KMS-11 (cell line): ENCODE data around the gene ABITRAM.
"Not testable (repeated sequence)": the region's sequence is repeated elsewhere in the genome, so short reads cannot be mapped to it uniquely, and the experiment has no call there.

Experiments used
- H2AFZ ChIP-seq: fragments of 200-600 bp; sonication (generic); 2 replicates; pipeline ENCODE4 v1.6.1; 2016; ENCODE audit warnings: antibody characterized with exemption, mixed run types, low read depth
- H3K27ac ChIP-seq: fragments of 200-600 bp; sonication (generic); 2 replicates; pipeline ENCODE4 v1.6.1; 2016; ENCODE audit warnings: mild to moderate bottlenecking, mixed run types
- H3K27me3 ChIP-seq: fragments of 200-600 bp; sonication (generic); 2 replicates; pipeline ENCODE4 v1.6.1; 2017; ENCODE audit warnings: mild to moderate bottlenecking, low read depth, mixed run types, moderate library complexity; ENCODE audit not compliant: insufficient read depth
- H3K36me3 ChIP-seq: fragments of 200-600 bp; sonication (generic); 2 replicates; pipeline ENCODE4 v1.6.1; 2017; ENCODE audit warnings: mild to moderate bottlenecking, mixed run types; ENCODE audit not compliant: insufficient read depth
- H3K4me1 ChIP-seq: fragments of 200-600 bp; sonication (generic); 2 replicates; pipeline ENCODE4 v1.6.1; 2016; ENCODE audit warnings: mild to moderate bottlenecking, low read depth, mixed run types; ENCODE audit not compliant: poor library complexity, severe bottlenecking
- H3K4me2 ChIP-seq: fragments of 200-600 bp; sonication (generic); 2 replicates; pipeline ENCODE4 v1.7.0; 2016; ENCODE audit warnings: mild to moderate bottlenecking, mixed run types
- H3K4me3 ChIP-seq: fragments of 200-600 bp; sonication (generic); IDR thresholded peaks from 2 replicates; pipeline ENCODE4 v1.6.1; 2017; ENCODE audit warnings: low read depth, low read length, mixed read lengths; ENCODE audit not compliant: insufficient read depth
- H3K79me2 ChIP-seq: fragments of 200-600 bp; sonication (generic); 2 replicates; pipeline ENCODE4 v1.6.1; 2016; ENCODE audit warnings: low read depth, mixed run types; ENCODE audit not compliant: insufficient read depth
- H3K9ac ChIP-seq: fragments of 200-600 bp; sonication (generic); 2 replicates; pipeline ENCODE4 v1.6.1; 2016; ENCODE audit warnings: mild to moderate bottlenecking, mixed run types
- H4K20me1 ChIP-seq: fragments of 200-600 bp; sonication (generic); 2 replicates; pipeline ENCODE4 v1.6.1; 2016; ENCODE audit warnings: mild to moderate bottlenecking, mixed run types; ENCODE audit not compliant: insufficient read depth
- TF ChIP-seq, protein P1 (sequence below): fragments of 200-600 bp; sonication (generic); conservative IDR thresholded peaks from 2 replicates; pipeline ENCODE4 v1.6.1; 2017; ENCODE audit warnings: low read depth, mild to moderate bottlenecking, antibody characterized with exemption, low read length, moderate library complexity, mixed read lengths

Gene ABITRAM

DNA sequence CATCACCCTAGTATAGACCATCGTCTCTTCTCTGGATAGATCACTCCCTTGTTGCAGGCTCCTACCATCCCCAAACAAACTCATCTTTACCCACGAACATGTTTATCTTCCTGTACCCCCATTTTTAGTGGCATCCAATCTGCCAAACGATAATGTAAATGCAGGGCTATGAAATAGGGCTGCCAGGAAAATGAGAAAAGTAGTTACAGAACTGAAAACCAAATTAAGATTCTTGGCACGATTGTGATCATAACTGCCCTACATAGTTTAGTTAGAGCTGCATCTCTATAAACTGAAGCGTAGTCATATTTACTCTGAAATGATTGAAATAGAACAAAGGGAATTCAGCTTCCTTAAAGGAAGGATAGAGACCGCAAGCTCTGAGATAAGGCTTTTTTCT, 26.1 kb downstream of the ABITRAM start:
- H2AFZ ChIP-seq = no peak overlapping the region
- no peak overlapping the region for H3K4me2 ChIP-seq
- H3K4me1 ChIP-seq = no peaks in the 10 kb centered on the region
- no peaks in the 10 kb centered on the region for H3K79me2 ChIP-seq
- TF ChIP-seq, protein P1, sequence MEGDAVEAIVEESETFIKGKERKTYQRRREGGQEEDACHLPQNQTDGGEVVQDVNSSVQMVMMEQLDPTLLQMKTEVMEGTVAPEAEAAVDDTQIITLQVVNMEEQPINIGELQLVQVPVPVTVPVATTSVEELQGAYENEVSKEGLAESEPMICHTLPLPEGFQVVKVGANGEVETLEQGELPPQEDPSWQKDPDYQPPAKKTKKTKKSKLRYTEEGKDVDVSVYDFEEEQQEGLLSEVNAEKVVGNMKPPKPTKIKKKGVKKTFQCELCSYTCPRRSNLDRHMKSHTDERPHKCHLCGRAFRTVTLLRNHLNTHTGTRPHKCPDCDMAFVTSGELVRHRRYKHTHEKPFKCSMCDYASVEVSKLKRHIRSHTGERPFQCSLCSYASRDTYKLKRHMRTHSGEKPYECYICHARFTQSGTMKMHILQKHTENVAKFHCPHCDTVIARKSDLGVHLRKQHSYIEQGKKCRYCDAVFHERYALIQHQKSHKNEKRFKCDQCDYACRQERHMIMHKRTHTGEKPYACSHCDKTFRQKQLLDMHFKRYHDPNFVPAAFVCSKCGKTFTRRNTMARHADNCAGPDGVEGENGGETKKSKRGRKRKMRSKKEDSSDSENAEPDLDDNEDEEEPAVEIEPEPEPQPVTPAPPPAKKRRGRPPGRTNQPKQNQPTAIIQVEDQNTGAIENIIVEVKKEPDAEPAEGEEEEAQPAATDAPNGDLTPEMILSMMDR = no peak
- H3K27me3 ChIP-seq = no peaks in the 10 kb centered on the region
- no peak overlapping the region for H3K9ac ChIP-seq
- no peak overlapping the region for H3K27ac ChIP-seq
- no peak overlapping the region for H3K4me3 ChIP-seq
- H4K20me1 ChIP-seq = no peaks in the 10 kb centered on the region
- no peaks in the 10 kb centered on the region; the same call in 1 of the 2 replicates for H3K36me3 ChIP-seq

GRCh38 chr9:108961151-108961550, 27.0 kb downstream of the ABITRAM start:
- H4K20me1 ChIP-seq = no peaks in the 10 kb centered on the region
- no peaks in the 10 kb centered on the region for H3K79me2 ChIP-seq
- H3K27me3 ChIP-seq = no peaks in the 10 kb centered on the region
- no peak overlapping the region for H2AFZ ChIP-seq
- no peaks in the 10 kb centered on the region for H3K4me1 ChIP-seq
- H3K4me3 ChIP-seq = no peak overlapping the region
- H3K4me2 ChIP-seq = no peak overlapping the region
- H3K36me3 ChIP-seq = no peaks in the 10 kb centered on the region; the same call in 1 of the 2 replicates
- H3K9ac ChIP-seq = no peak overlapping the region
- TF ChIP-seq, protein P1 = no peak
- no peak overlapping the region for H3K27ac ChIP-seq

DNA sequence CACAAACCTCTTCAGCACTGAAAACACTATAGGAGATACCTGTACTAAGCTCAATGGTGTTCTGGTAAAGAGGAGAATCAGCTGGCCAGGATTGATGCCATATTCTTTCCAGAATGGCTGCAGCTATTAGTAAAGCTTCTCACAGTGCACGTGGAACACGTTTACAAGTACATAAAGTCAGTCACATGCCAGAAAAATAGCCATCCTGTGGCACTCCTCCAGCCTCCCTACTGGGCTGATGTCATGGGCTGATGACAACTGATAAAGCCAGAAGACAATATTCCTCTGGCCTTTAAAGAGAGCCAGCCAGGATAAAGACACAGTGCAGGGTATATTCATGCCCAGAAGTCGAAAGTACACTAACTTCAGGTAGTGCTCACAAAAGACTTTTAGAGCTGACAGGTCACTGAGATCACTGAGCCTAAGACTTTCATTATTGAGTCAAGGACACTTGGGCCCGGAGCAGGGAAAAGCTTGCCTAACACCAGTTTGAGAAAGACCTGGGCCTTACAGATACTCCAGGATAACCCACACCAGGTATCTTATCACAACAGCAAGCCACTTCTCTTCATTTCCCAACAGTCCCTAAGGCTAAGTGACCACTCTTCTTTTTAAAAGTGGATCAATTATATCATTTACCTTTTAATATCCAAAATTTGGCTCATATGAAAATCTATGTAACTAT, 29.4 kb downstream of the ABITRAM start:
- Histone ChIP-seq H3K36me3 (no peaks in the 10 kb centered on the region; the same call in 1 of the 2 replicates), H3K9ac (no peak overlapping the region), H3K4me3 (no peak overlapping the region), H3K79me2 (no peaks in the 10 kb centered on the region), H3K4me1 (no peaks in the 10 kb centered on the region), H4K20me1 (no peaks in the 10 kb centered on the region), H3K27me3 (no peaks in the 10 kb centered on the region), H3K27ac (no peak overlapping the region), H3K4me2 (no peak overlapping the region), H2AFZ (no peak overlapping the region)
- TF ChIP-seq, protein P1 = no peak

- H3K27me3 ChIP-seq = no peaks in the 10 kb centered on the region
- no peaks in the 10 kb centered on the region; the same call in 1 of the 2 replicates for H3K36me3 ChIP-seq
- no peak overlapping the region for H3K4me3 ChIP-seq
- no peak overlapping the region for H2AFZ ChIP-seq
- H3K79me2 ChIP-seq = no peaks in the 10 kb centered on the region
- H3K4me2 ChIP-seq = no peak overlapping the region
- H3K27ac ChIP-seq = no peak overlapping the region
- no peaks in the 10 kb centered on the region for H3K4me1 ChIP-seq
- TF ChIP-seq, protein P1 = no peak
- H4K20me1 ChIP-seq = no peaks in the 10 kb centered on the region
- no peak overlapping the region for H3K9ac ChIP-seq
Observed at GRCh38 chr9:108967916-108968315, 33.7 kb downstream of the ABITRAM start.

- H3K4me1 ChIP-seq, H3K36me3 ChIP-seq, H4K20me1 ChIP-seq, H3K9ac ChIP-seq, H3K27ac ChIP-seq, H3K27me3 ChIP-seq, H3K79me2 ChIP-seq, H2AFZ ChIP-seq, H3K4me3 ChIP-seq, H3K4me2 ChIP-seq: not testable (repeated sequence)
Observed at GRCh38 chr9:108971392-108971791, 37.2 kb downstream of the ABITRAM start.
